ENCODE results near the gene UNC5A.

The UNC5A gene

DNA sequence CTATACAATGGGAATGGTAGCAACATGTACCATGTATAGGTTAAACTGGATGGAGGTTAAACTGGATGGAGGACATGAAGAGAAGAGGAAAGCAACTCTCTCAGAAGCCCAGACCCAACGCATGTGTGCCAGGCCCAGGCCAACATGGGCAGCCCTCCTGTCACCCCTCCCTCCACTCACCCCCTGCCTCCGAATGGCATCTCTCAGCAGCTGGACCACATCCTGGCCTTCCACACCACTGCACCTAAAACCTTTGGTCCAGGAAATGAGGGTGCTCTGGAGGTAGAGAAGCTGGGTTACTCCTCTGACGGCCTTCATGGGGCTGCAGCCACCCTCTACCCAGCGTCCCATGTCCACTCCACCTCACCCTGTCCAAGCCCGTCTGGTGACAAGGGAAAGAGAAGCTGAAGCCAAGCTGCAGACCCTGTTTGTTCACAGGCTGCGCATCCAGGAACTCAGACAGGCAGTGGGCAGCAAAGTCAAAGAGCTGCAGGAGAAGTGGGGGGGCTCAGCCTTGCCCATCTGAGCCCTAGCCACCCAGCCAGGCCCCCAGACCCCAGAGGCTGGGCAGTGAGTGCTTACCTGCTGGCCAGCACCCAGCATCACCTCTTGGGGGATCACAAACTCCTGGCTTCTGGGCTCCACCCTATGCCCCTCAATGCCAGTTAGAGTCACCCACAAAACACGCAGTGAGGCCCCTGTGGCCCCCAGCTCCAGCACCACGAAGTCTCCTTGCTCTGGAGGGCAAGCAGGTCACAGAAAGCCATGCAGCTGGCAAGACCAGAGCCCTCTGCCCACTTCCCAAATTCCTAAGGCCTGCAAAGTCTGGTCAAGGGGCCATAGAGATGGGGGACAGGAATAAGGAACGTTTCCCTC is 80.3 kb downstream of the UNC5A start:
- H3K4me3 ChIP-seq (ENCODE audit: low read depth, low read length): no peak overlapping the region

DNA sequence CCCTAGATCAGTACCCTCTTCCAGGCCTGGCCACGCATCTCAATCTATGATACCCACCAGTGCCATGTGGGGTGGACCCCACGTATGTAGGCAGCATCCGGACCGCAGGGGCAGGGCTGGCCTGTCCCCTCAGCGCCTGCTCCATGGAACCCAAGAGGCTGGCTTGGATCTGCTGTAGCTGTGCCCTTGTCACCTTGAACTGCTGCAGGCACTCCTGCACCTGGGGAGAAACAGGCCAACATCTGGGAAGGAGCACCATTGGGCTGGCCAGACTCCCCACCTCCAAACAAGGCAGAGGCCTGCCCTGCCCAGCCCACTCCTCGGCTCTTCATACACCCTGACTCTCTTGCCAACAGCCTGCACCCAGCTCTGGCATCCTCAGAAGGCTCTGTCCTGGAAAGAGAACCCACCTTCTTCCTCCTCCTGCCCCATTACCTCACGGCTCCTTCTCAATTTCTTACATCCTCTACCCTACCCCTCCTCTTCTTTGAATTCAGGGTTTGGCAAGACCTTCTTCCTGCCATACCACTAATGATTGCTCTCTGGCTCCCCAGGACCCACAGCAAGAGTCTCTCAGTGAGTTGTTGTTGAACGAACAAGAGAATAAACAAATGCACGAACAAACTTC is 81.1 kb downstream of the UNC5A start:
- no peak overlapping the region for H3K4me3 ChIP-seq (ENCODE audit: low read depth, low read length)

DNA sequence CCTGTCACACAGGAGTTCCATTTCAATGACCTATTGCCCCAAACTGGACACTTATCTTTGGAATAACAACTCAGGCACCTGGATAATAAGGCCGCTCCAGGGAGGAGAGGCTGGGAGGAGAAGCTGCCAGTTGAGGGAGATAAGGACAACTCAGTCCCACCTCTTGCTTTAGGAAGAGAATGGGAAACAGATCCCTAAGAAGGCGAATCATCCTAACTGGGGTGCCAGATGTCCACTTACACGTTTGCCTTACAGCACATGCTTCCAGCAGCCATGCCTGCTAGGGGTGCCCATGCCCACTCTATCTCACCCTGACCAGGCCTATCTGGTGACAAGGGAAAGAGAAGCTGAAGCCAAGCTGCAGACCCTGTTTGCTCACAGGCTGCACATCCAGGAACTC is 82.3 kb downstream of the UNC5A start:
- H3K4me3 ChIP-seq (ENCODE audit: low read depth, low read length): no peak overlapping the region

DNA sequence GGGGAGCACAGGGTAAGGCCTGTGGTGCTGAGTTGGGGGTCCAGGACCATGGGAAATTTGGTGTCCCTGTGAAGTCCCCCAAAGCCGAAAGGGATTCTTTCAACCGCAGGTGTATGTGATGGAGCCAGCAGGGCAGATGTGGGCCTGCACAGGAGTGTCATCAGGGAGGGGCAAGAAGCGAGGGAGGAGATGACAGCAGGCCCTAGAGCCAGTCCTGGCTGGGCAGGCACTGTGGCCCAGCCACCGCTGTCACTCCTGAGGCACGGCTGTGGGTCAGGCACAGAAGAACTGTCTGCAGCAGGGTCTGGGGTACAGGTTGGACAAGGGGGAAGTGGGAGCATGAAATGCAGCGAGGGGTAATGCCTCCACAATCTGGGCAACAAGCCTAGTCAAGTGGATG is 83.9 kb downstream of the UNC5A start:
- no peak overlapping the region for H3K4me3 ChIP-seq (ENCODE audit: low read depth, low read length)

DNA sequence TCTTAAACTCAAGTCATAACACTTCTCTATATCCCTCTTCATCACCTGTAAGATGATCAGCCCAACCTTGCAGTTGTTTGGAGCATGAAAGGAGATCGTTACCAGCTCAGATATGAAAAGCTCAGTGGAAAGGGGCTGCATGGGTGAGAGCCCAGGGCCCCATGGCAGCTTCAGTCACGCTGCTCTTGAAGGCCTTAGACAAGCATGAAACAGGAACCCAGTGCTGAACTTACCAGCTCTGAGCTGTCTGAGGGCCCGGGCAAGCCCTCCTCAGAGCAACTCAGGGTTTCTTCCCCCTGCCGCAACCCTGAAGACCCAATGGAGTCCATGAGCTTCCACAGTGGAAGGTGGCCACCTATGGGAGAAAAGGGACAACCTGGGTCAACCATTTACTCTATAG is 85.5 kb downstream of the UNC5A start:
- no peak overlapping the region for H3K4me3 ChIP-seq (ENCODE audit: low read depth, low read length)

DNA sequence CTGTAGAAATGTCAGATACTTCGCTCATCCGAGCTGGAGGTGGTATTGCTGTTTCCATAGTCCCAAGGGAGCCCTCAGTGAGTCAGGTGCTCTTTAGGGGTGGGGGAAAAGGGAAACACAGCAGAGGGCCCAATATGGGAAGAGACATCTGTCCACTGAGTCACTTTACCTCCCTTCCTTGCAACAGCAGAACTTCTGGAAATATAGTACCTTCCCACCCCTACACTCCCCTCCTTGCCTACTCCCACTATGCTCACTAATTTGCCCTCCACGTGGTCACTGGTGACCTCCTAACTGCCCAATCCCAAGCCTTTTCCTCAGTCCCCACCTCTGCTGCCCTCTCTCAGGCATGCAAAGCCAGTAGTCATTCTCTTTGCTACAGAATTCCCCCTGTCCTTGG is 86.9 kb downstream of the UNC5A start:
- H3K4me3 ChIP-seq (ENCODE audit: low read depth, low read length): no peak overlapping the region

- no peak within 1 kb of the TSS for H3K4me3 ChIP-seq (ENCODE audit: low read depth, low read length)
Measured at GRCh38 chr5:176899296-176899891, 89.0 kb downstream of the UNC5A start, which contains the start of gene HK3. TSS of gene HK3 (minus strand) at chr5:176899346. CDS start at chr5:176896159, 3,187 bp downstream.

GRCh38 chr5:176899946-176900779 is 89.8 kb downstream of the UNC5A start:
- H3K4me3 ChIP-seq (ENCODE audit: low read depth, low read length): no peak overlapping the region

DNA sequence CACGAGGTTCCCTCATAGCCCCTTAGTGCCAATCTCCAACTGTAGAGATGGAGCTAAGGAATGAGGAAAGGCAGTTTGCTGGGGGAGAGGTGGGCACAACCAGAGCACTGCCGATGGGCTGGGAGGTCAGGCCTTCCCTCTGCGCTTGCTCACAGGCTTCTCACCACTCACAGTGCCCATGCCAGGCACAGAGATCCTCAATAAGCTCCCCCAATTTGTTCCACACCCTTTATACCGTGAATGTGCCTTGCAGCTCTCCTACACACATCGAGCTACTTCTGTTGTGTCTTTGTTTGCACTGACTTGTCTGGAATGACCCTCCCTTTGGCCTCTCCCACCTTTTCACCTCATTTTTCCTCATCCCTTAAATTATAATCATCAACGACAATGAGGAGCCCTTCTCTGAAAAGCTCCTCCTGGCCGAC is 90.4 kb downstream of the UNC5A start:
- no peak overlapping the region for H3K4me3 ChIP-seq (ENCODE audit: low read depth, low read length)

DNA sequence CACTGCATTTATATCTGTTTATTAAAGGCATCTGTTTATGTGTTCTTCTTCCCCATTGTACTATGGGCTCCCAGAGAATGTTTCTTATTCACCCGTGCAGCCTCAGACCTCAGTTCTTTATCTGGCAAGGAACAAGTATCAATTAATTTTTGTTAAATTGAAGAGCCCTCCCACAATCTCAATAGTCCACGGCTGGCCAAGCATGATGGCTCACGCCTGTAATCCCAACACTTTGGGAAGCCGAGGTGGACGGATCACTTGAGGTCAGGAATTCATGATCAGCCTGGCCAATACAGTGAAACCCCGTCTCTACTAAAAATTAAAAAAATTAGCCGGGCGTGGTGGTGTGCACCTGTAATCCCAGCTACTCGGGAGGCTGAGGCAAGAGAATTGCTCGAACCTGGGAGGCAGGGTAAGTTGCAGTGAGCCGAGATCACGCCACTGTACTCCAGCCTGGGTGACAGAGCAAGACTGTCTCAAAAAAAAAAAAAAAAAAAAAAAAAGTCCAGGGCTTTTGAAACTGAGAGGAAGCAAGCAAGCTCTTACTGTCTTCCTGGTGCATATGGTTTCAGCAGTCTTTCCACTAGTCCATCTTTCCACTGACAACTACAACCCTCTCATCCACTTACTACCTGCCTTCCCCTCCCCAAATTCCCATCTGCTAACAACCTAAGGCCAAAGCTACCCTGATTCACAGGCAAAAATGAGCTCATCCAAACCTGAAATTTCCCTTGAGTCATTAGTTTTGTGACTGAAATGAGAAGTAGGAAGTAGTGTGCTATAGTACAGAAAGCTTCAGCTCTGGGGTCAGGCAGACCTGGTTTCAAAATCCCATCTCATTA is 91.1 kb downstream of the UNC5A start:
- no peak overlapping the region for H3K4me3 ChIP-seq (ENCODE audit: low read depth, low read length)

- H3K4me3 ChIP-seq (ENCODE audit: low read depth, low read length): no peak overlapping the region
Measured at GRCh38 chr5:176902102-176902814, 91.9 kb downstream of the UNC5A start.

DNA sequence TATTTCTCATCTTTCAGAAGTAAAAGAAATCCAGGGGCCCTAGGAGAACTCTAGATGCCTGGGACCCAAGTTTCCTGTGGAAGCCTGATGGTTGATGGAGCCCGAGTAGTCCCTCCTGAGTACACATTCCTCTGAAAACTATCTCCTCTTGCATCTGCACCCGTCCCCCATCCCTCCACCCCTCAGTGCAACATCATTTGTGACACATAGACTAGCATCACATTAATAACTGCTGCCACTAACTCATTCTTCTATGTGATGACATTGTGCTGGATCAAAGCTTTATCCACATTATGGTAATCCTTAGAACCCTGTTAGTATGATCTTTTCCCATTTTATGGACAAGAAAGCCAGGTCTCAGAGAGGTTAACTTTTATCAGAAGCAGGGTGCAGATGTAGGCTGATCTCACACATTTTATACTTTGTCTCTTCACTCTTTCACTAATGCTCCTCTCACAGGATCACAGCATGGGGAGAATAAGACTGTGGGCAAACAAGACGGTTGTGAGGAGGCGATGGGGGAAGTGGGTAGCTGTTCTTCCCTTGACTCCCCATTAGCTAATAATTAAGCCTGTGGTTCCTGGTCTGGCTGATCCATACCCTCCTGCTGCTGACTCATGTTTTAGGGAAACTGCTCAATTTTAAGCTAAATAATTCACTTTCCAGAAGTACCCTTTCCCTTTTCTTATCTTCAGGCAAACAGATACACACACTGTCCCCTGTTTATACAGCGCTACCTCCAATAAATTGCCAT is 92.7 kb downstream of the UNC5A start:
- no peak overlapping the region for H3K4me3 ChIP-seq (ENCODE audit: low read depth, low read length)

DNA sequence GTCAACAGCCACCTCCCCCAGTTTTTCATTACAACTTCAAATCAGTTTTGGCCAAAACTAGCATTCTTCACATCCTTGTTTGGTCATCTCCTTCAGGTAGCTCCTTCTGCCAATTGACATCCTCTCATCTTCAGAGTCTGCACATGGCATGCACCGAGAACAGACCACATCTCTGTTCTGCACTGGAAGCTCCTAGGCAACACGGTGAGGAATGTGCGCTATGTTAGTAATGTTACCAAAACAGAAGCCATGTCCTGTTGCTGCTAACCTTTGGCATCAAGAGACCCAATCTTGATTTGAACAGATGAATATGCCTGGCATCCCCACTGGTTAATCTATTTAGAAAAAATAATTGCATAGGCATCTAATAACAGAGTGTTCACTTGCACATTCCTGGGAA is 93.9 kb downstream of the UNC5A start:
- H3K4me3 ChIP-seq (ENCODE audit: low read depth, low read length): no peak overlapping the region

DNA sequence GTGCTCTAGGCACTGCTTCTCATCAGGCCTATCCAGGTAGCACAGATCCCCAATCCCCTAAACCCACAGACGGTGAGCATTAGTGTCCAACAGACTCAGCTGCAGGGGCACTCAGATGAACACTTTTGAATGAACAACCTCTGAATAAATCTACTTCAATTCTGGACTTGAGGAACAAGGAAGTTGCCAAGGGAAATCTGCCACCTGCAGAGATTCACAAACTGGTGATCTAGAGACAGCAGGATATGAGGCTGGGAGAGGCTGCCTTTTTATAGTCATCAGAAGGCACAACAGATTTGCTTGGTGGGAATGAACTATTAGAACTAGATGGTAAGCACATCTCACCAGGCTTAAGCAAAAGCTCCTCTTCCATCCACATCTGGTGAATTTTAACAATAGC is 95.8 kb downstream of the UNC5A start:
- H3K4me3 ChIP-seq (ENCODE audit: low read depth, low read length): no peak overlapping the region

GRCh38 chr5:176906796-176907195 is 96.4 kb downstream of the UNC5A start:
- H3K4me3 ChIP-seq (ENCODE audit: low read depth, low read length): no peak overlapping the region

GRCh38 chr5:176908675-176909368 is 98.5 kb downstream of the UNC5A start:
- no peak overlapping the region for H3K4me3 ChIP-seq (ENCODE audit: low read depth, low read length)

DNA sequence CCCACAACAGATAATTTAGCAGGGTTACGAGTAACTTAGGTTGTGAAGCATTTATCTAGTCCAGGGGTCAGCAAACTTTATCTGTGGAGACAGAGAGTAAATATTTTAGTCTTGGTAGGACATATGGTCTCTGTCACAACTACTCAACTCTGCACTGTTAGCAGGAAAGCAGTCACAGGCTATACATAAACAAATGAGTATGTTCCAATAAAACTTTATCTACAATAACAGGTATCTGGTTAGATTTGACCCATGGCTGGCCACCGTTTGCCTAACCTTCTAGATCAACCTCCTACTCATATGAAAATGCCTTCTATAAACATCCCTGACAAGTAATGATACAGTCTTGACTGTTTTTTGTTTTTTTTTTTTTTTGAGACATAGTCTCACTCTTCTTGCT is 101.8 kb downstream of the UNC5A start:
- H3K4me3 ChIP-seq (ENCODE audit: low read depth, low read length): no peak overlapping the region

GRCh38 chr5:176915906-176916305 is 105.5 kb downstream of the UNC5A start:
- H3K4me3 ChIP-seq (ENCODE audit: low read depth, low read length): no peak overlapping the region

All from iPS-11a (cell line).